ENCODE measurements around the gene WSCD1. TPM values are rescaled to one million over a fixed set of nuclear protein-coding genes. Genes with fewer than 3 reads are reported as not detected.

Gene WSCD1
- total and polyA plus RNA-seq, 2 of the 4 experiments (the other 2 are of a cell fraction), result 0.07 TPM; not detected in 1

- Histone ChIP-seq H3K4ac (ENCODE audit: low read depth, low read length) (no peak overlapping the region), H3K56ac (ENCODE audit: extremely low read depth, insufficient read depth, low read length) (no peak overlapping the region), H3K79me1 (ENCODE audit: low read depth in 1 of 2, low read length in 2 of 2) (no peaks in the 10 kb centered on the region), H4K91ac (ENCODE audit: insufficient read depth, low read depth, low read length) (no peak overlapping the region), H4K20me1 (ENCODE audit: insufficient read depth, low read length) (no peaks in the 10 kb centered on the region), H2BK20ac (ENCODE audit: low read depth, low read length) (no peak overlapping the region), H3K14ac (replicated peaks; ENCODE audit: low read depth, low read length) (no peak overlapping the region), H2AFZ (replicated peaks; ENCODE audit: low read length, poor library complexity) (no peak overlapping the region), H4K5ac (ENCODE audit: low read depth, low read length) (no peak overlapping the region), H2BK15ac (ENCODE audit: low read depth, low read length) (no peak overlapping the region), H3K9me3 (ENCODE audit: control insufficient read depth, insufficient read depth, low read length) (peaks cover 31% of the 10 kb centered on the region), H3K9ac (ENCODE audit: low read depth, low read length) (no peak overlapping the region), H3K36me3 (ENCODE audit: control insufficient read depth, insufficient read depth, low read length) (no peaks in the 10 kb centered on the region), H4K8ac (ENCODE audit: low read depth in 2 of 2, low read length in 2 of 2) (no peak overlapping the region), H3K4me1 (ENCODE audit: control insufficient read depth, insufficient read depth, low read length) (no peaks in the 10 kb centered on the region), H3K18ac (ENCODE audit: low read depth, low read length) (no peak overlapping the region), H3K4me2 (ENCODE audit: low read depth, low read length) (no peak overlapping the region), H2BK120ac (ENCODE audit: low read depth, low read length) (no peak overlapping the region), H3K9me1 (ENCODE audit: insufficient read depth, low read length) (no peaks in the 10 kb centered on the region), H3K23ac (ENCODE audit: low read depth, low read length) (no peak overlapping the region), H2AK5ac (ENCODE audit: low read depth, low read length) (no peak overlapping the region), H3K27me3 (ENCODE audit: control insufficient read depth, insufficient read depth, low read length) (no peaks in the 10 kb centered on the region), H2BK5ac (ENCODE audit: low read depth, low read length, poor library complexity, severe bottlenecking) (no peak overlapping the region), H3K4me3 (ENCODE audit: insufficient read depth, low read depth, low read length) (no peak overlapping the region), H3K27ac (ENCODE audit: insufficient read depth, low read length) (no peak overlapping the region), H2AK9ac (replicated peaks; ENCODE audit: low read depth, low read length, poor library complexity) (no peak overlapping the region)
- ChIA-PET POLR2A (ENCODE audit: unreplicated experiment) (no interaction called here), CTCF (no interaction called here)
- dilution Hi-C loops (cut with HindIII; ENCODE audit: low sequenced_read_pairs, unreplicated experiment) (no loop called here), in situ Hi-C loops (cut with MboI; ENCODE audit: low sequenced_read_pairs) (no loop called here), intact Hi-C loops (cut with micrococcal nuclease) (no loop called here)
- WGBS, 2 experiments (ENCODE audit: extremely low coverage in 2 of 2, insufficient read length in 1 of 2), result no CpG with 5 or more reads among the region's 2 CpGs
- ATAC-seq (ENCODE audit: low read depth) (no peak), DNase-seq (no peak)
- BruUV-seq (replicated peaks), result no TSS peak
- no peak for TF ChIP-seq RCOR1 (IDR thresholded peaks at IDR 0.05; ENCODE audit: insufficient replicate concordance, low read length)
- no peak for TF ChIP-seq MAFK (IDR thresholded peaks at IDR 0.05; ENCODE audit: low read depth, low read length)
- TF ChIP-seq NFE2L2 (IDR thresholded peaks at IDR 0.05; ENCODE audit: low read depth, low read length), result no peak
- no peak for TF ChIP-seq POLR2A (IDR thresholded peaks at IDR 0.05; ENCODE audit: low read depth, low read length)
- no peak for TF ChIP-seq RFX5 (IDR thresholded peaks at IDR 0.05; ENCODE audit: low read depth, low read length)
- no peak for TF ChIP-seq FOS (IDR thresholded peaks at IDR 0.05; ENCODE audit: low read depth, low read length)
- no peak for TF ChIP-seq MAZ (IDR thresholded peaks at IDR 0.05; ENCODE audit: borderline replicate concordance, low read depth, low read length)
- no peak for TF ChIP-seq ELK1 (IDR thresholded peaks at IDR 0.05; ENCODE audit: borderline replicate concordance, low read depth, low read length)
- TF ChIP-seq MXI1 (IDR thresholded peaks at IDR 0.05; ENCODE audit: borderline replicate concordance, low read depth, low read length), result no peak
- no peak for TF ChIP-seq SMC3 (IDR thresholded peaks at IDR 0.05; ENCODE audit: low read depth, low read length)
- no peak for TF ChIP-seq USF2 (IDR thresholded peaks at IDR 0.05; ENCODE audit: low read depth, low read length)
- TF ChIP-seq CEBPB (IDR thresholded peaks at IDR 0.05; ENCODE audit: low read depth, low read length), result no peak
- no peak for TF ChIP-seq CTCF (conservative IDR thresholded peaks at IDR 0.05; ENCODE audit: low read depth, low read length)
- no peak for TF ChIP-seq RAD21 (IDR thresholded peaks at IDR 0.05; ENCODE audit: low read length)
- TF ChIP-seq BHLHE40 (IDR thresholded peaks at IDR 0.05; ENCODE audit: low read depth, low read length), result no peak
- TF ChIP-seq CHD1 (IDR thresholded peaks at IDR 0.05; ENCODE audit: low read depth, low read length), result no peak
These were observed 36.0 kb downstream of the WSCD1 start for GRCh38 chr17:6106212-6106611.

All from IMR-90 (cell line).